GM12872 (cell line): Measurements from ENCODE around the gene SOX6.

Source experiments
- TF ChIP-seq, protein P1 (sequence below): IDR thresholded peaks from 3 replicates; pipeline ENCODE4 v1.5.1; 2011; ENCODE audit warnings: low read depth, mild to moderate bottlenecking, low read length, moderate library complexity; ENCODE audit not compliant: insufficient read depth

Gene SOX6

DNA sequence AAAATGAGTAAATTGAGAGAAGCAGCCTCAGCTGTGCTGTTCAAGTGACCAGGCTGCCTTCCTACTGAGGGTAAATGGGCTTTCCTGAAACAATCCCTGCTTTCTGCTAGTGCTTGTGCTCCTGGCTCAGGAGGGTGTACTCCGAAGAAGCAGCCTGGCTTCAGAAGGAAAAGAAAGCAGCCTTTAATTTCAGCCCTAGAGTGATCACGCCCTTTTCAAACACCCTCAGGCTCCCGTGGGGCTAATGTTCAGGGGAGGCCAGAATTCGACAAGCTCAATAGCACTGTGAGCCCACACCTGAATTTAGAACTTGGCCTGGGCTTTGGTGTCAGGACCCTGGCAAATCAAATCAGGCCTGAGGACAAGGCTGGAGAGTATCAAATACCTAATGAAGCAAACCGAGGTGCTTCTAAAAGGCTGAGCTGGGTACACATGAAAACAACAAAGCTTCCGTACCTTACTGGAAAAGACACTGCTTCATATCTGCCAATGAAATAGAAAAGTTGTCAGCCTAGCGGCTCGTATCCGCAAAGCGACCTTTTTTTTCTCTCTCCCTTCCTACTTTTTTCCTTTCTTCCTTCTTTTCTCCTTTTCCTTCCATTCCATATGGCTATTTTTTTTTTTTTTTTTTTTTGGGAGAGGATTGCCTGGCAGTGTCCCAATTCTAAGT, 387.8 kb downstream of the SOX6 start:
- TF ChIP-seq, protein P1, sequence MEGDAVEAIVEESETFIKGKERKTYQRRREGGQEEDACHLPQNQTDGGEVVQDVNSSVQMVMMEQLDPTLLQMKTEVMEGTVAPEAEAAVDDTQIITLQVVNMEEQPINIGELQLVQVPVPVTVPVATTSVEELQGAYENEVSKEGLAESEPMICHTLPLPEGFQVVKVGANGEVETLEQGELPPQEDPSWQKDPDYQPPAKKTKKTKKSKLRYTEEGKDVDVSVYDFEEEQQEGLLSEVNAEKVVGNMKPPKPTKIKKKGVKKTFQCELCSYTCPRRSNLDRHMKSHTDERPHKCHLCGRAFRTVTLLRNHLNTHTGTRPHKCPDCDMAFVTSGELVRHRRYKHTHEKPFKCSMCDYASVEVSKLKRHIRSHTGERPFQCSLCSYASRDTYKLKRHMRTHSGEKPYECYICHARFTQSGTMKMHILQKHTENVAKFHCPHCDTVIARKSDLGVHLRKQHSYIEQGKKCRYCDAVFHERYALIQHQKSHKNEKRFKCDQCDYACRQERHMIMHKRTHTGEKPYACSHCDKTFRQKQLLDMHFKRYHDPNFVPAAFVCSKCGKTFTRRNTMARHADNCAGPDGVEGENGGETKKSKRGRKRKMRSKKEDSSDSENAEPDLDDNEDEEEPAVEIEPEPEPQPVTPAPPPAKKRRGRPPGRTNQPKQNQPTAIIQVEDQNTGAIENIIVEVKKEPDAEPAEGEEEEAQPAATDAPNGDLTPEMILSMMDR, result no peak

DNA sequence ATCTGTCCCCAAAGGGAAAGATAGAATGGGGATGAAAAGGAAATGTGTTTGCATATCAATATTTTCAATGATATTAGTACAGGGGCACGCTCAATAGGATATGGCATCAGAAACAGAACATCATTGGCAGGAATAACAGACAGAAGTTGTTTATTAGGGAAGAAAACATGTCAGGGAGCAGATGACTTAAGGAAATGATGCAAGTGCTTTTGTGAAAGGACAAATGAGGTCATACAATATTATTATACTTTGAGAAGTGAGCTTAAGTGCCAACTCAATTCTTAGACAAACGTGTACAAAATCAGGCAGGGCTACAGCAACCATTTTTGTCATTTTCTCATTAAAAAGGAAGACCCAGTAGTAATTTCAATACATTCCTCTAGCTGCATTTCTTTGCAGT, 388.4 kb downstream of the SOX6 start:
- TF ChIP-seq, protein P1, result no peak

DNA sequence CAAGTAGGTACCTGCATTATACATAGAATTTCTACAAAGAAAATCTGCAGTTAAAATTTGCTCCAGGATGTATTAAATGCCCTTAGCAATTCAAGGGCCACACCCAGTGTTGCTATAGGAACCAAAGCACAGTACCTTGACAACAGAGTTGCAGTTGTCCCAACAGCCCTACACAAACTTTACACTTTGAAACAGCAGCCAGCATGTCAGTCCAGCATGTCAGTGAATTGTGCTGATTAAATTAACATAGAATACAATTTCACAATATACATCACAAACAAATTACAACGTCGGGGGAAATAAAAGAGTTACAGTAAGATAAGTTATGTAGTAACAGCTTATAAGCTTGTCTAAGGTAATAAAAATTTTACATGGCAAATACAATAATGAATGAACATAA, 389.2 kb downstream of the SOX6 start:
- TF ChIP-seq, protein P1, result no peak

DNA sequence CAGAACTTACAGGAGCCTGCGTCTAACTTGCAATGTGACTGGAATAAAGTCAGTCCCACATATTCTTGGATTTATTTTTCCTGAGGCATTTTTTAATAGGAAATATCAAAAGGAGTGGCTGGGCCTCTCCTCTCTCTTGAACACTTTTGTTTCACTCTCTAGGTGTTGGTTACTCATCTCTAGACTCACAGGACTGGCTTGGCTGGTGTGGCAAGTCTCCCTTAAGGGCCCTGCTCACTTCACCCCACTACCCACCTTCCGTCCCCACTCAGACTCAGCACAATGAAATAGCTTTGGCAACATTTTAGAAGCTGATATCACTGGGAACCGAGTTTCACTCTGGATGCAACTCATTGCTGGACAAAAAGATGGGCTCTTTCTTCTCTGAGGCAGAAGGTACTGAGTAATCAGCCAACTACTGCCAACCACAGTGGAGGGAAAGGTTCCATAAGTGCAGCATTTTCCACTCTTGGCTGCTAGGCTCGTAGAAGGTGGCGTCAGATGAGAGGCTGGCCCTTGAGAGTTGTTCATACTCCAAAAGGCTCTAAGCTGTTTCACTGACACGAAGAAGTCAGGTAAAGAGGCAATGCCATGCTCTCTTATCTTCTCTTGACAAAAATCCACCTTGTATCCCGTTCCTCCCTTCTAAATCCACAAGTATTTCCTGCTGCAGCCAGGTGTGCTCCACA, 390.6 kb downstream of the SOX6 start:
- TF ChIP-seq, protein P1, result no peak

DNA sequence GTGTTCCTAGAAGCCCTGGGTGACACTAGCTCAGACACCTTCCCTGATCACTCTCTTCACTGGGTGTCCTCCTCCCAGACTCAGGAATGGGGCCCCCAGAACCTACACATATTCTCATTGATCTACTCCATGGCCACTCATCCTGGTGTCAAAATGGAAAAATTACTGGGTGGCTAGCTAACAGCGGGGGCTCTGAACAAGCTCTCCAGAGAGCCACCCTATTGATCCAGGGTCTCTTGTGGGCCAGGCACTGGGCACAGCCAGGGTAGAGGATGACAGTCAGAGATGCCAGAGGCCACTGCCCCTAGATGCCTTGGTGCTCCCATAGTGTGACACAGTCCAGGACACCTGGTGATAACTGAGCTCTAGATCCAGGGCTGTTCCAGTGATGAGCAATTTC, 393.1 kb downstream of the SOX6 start:
- TF ChIP-seq, protein P1, result no peak

DNA sequence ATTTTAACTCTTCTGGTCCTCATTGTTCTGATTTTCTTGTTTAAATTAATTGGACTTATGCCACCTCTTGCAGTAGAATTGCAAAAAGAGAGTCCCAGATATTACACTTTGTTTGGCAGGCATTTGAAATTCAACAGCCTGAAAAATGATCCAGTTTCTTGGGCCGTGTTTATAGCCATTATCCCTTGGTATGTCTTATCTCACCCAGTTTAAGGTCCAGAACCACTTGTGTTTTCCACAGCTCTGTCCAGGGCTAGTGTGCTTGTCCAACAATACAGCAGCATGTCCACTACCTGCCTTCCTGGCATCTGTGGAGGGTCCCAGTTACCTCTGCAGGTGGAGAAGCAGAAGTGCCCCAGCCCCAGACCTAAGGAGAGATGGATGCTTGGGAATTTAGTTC, 397.4 kb downstream of the SOX6 start:
- TF ChIP-seq, protein P1, result no peak

DNA sequence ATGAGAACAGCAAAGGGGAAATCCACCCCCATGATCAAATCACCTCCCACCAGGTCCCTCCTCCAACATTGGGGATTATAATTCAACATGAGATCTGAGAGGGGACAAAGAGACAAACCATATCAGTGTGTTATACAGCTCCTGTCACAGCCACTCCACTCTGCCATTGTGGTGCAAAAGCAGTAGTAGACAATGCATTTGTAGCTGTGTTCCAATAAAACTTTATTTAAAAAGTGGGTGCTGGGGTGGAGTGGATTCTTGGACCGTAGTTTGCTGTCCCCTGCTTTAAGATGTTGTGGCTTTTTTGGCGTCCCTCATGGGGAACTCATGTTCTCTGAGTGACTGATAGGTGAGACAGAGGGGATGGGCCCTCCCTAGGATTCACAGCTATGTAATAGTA, 399.1 kb downstream of the SOX6 start:
- TF ChIP-seq, protein P1, result no peak
